Hepatocyte (in vitro differentiated cells): ENCODE measurements around the gene SNX27. TPM values are rescaled to one million over a fixed set of nuclear protein-coding genes. Genes with fewer than 3 reads are reported as not detected.
A peak's percentile ranks its signal among the peaks of the same experiment; 100 is the strongest.

Experiments used
- DNase-seq: peaks from one replicate; pipeline ENCODE4 v3.0.0-alpha.2; 2016; ENCODE audit warnings: low spot score
- H2AFZ ChIP-seq: fragments of 200-600 bp; sonication (generic); 2 replicates; pipeline ENCODE4 v1.6.0; 2016; ENCODE audit warnings: antibody characterized with exemption, mild to moderate bottlenecking
- H3K27ac ChIP-seq: fragments of 200-600 bp; sonication (generic); 2 replicates; pipeline ENCODE4 v1.5.1; 2016; ENCODE audit warnings: mild to moderate bottlenecking
- H3K27me3 ChIP-seq: fragments of 200-600 bp; sonication (generic); 2 replicates; pipeline ENCODE4 v1.6.1; 2016
- H3K36me3 ChIP-seq: fragments of 200-600 bp; sonication (generic); replicated peaks from 2 replicates; pipeline ENCODE4 v1.5.1; 2016; ENCODE audit warnings: low read depth; ENCODE audit not compliant: insufficient read depth
- H3K4me1 ChIP-seq: fragments of 200-600 bp; sonication (generic); 2 replicates; pipeline ENCODE4 v1.5.1; 2016; ENCODE audit warnings: mild to moderate bottlenecking, moderate library complexity; ENCODE audit not compliant: insufficient read depth
- H3K4me2 ChIP-seq: fragments of 200-600 bp; sonication (generic); 2 replicates; pipeline ENCODE4 v1.6.0; 2016
- H3K4me3 ChIP-seq: fragments of 200-600 bp; sonication (generic); 2 replicates; pipeline ENCODE4 v1.5.1; 2016; ENCODE audit warnings: mild to moderate bottlenecking
- H3K79me2 ChIP-seq: fragments of 200-600 bp; sonication (generic); 2 replicates; pipeline ENCODE4 v1.6.0; 2017; ENCODE audit warnings: mild to moderate bottlenecking
- H3K9me2 ChIP-seq: fragments of 200-600 bp; sonication (generic); replicated peaks from 2 replicates; pipeline ENCODE4 v1.6.0; 2017; ENCODE audit warnings: mild to moderate bottlenecking; ENCODE audit not compliant: insufficient read depth
- H3K9me3 ChIP-seq: fragments of 200-600 bp; sonication (generic); 2 replicates; pipeline ENCODE4 v1.5.1; 2016; ENCODE audit warnings: low read depth, mild to moderate bottlenecking
- H4K20me1 ChIP-seq: fragments of 200-600 bp; sonication (generic); 2 replicates; pipeline ENCODE4 v1.6.0; 2016; ENCODE audit warnings: mild to moderate bottlenecking; ENCODE audit not compliant: insufficient read depth, poor library complexity, severe bottlenecking
- CTCF ChIP-seq: fragments of 200-600 bp; sonication (generic); IDR thresholded peaks from 2 replicates; pipeline ENCODE4 v1.5.1; 2016; ENCODE audit warnings: antibody characterized with exemption, mild to moderate bottlenecking; ENCODE audit not compliant: poor library complexity
- EZH2 ChIP-seq: fragments of 200-600 bp; sonication (generic); IDR thresholded peaks from 2 replicates; pipeline ENCODE4 v1.6.1; 2016; ENCODE audit warnings: antibody characterized with exemption, mild to moderate bottlenecking, borderline replicate concordance
- EZH2phosphoT487 ChIP-seq: fragments of 200-600 bp; sonication (generic); IDR thresholded peaks from one replicate; pipeline ENCODE4 v1.6.1; 2018; ENCODE audit warnings: antibody characterized with exemption, mild to moderate bottlenecking, low read depth, moderate library complexity; ENCODE audit not compliant: unreplicated experiment, severe bottlenecking
- WGBS: methylation state at CpG from one replicate; pipeline ENCODE4 v1.1.6; 2016; ENCODE audit warnings: low lambda C conversion rate; ENCODE audit errors: missing lambda C conversion rate; 5-methylcytosine and 5-hydroxymethylcytosine counted together
- polyA plus RNA-seq: library from polyadenylated mRNA; unstranded; fragments of >200 nt; fragmentation: Nextera tagmentation; extraction: Ambion mirVana; gene quantifications from 2 replicates; pipeline ENCODE4 v1.2.1, GENCODE V29; 2016
- total RNA-seq: library from RNA; depleted of rRNA; stranded (reverse); fragments of >200 nt; gene quantifications from 2 replicates; pipeline ENCODE4 v1.2.3, GENCODE V29; 2014

The SNX27 gene
- total and polyA plus RNA-seq, 2 experiments from 2014 or later, result 24.0 to 38.7 TPM

GRCh38 chr1:151626740-151627334, 15.0 kb downstream of the SNX27 start:
- Histone ChIP-seq H3K4me3 (no peak overlapping the region), H3K4me2 (no peak overlapping the region), H3K36me3 (no peaks in the 10 kb centered on the region), H4K20me1 (no peaks in the 10 kb centered on the region), H3K4me1 (no peaks in the 10 kb centered on the region), H3K9me2 (no peaks in the 10 kb centered on the region), H3K9me3 (no peaks in the 10 kb centered on the region), H3K27me3 (no peaks in the 10 kb centered on the region), H3K27ac (no peak overlapping the region), H2AFZ (no peak overlapping the region), H3K79me2 (peaks cover 100% of the 10 kb centered on the region)
- DNase-seq, result no peak
- WGBS, result 91% methylated on average over 3 of the region's 3 CpGs
- TF ChIP-seq EZH2phosphoT487, result no peak

- Histone ChIP-seq H3K4me2 (no peak overlapping the region), H3K27ac (no peak overlapping the region), H3K4me1 (no peaks in the 10 kb centered on the region), H3K36me3 (no peaks in the 10 kb centered on the region), H3K9me3 (no peaks in the 10 kb centered on the region), H3K9me2 (no peaks in the 10 kb centered on the region), H3K4me3 (no peak overlapping the region), H2AFZ (no peak overlapping the region), H3K79me2 (peaks cover 98% of the 10 kb centered on the region), H3K27me3 (no peaks in the 10 kb centered on the region), H4K20me1 (peaks cover 10% of the 10 kb centered on the region)
- no peak for DNase-seq
- TF ChIP-seq CTCF (no peak), EZH2 (no peak), EZH2phosphoT487 (no peak)
- WGBS, result 83% methylated on average over 9 of the region's 9 CpGs
These were observed 17.4 kb downstream of the SNX27 start for GRCh38 chr1:151629278-151629677.

- 73% methylated on average over 2 of the region's 2 CpGs for WGBS
- Histone ChIP-seq H3K4me2 (no peak overlapping the region), H2AFZ (no peak overlapping the region), H4K20me1 (peaks cover 13% of the 10 kb centered on the region), H3K4me3 (no peak overlapping the region), H3K9me2 (no peaks in the 10 kb centered on the region), H3K79me2 (peaks cover 86% of the 10 kb centered on the region), H3K36me3 (no peaks in the 10 kb centered on the region), H3K27me3 (no peaks in the 10 kb centered on the region), H3K27ac (no peak overlapping the region), H3K4me1 (peaks cover 20% of the 10 kb centered on the region), H3K9me3 (no peaks in the 10 kb centered on the region)
- no peak for DNase-seq
- TF ChIP-seq CTCF (no peak), EZH2 (no peak), EZH2phosphoT487 (no peak)
These were observed 23.7 kb downstream of the SNX27 start for GRCh38 chr1:151635479-151636072.

GRCh38 chr1:151638074-151638775, 26.4 kb downstream of the SNX27 start:
- H3K9me3 ChIP-seq, result no peaks in the 10 kb centered on the region
- no peaks in the 10 kb centered on the region for H3K27me3 ChIP-seq
- H3K36me3 ChIP-seq, result no peaks in the 10 kb centered on the region
- no peak overlapping the region for H2AFZ ChIP-seq
- peaks cover 85% of the 10 kb centered on the region for H3K79me2 ChIP-seq
- H4K20me1 ChIP-seq, result peaks cover 17% of the 10 kb centered on the region
- 73% methylated on average over 2 of the region's 2 CpGs for WGBS
- peak overlapping the region; percentile 54 for H3K4me2 ChIP-seq
- TF ChIP-seq EZH2phosphoT487 (no peak), CTCF (no peak), EZH2 (no peak)
- DNase-seq, result no peak
- peaks cover 20% of the 10 kb centered on the region for H3K4me1 ChIP-seq
- H3K27ac ChIP-seq, result peak overlapping the region; percentile 66
- no peak overlapping the region for H3K4me3 ChIP-seq
- H3K9me2 ChIP-seq, result no peaks in the 10 kb centered on the region
